GM23338 (cell line): ENCODE measurements around the gene CDC42BPG.

ENCODE experiments used
- CREB1 ChIP-seq: fragments of 250-450 bp; sonication (Bioruptor Pico); IDR thresholded peaks from 2 replicates; pipeline ENCODE4 v1.5.0; 2020; ENCODE audit warnings: low read depth, mild to moderate bottlenecking, moderate library complexity
- EZH2 ChIP-seq: fragments of 200-600 bp; sonication (generic); IDR thresholded peaks from one replicate; pipeline ENCODE4 v1.8.0; 2017; ENCODE audit warnings: antibody characterized with exemption, mild to moderate bottlenecking, low read depth; ENCODE audit not compliant: unreplicated experiment
- EZH2phosphoT487 ChIP-seq: fragments of 200-600 bp; sonication (generic); IDR thresholded peaks from one replicate; pipeline ENCODE4 v1.8.1; 2018; ENCODE audit warnings: antibody characterized with exemption; ENCODE audit not compliant: unreplicated experiment
- JUNB ChIP-seq: IDR thresholded peaks from one replicate; pipeline ENCODE4 v1.6.1; 2016; ENCODE audit warnings: antibody characterized with exemption; ENCODE audit not compliant: unreplicated experiment
- NANOG ChIP-seq: IDR thresholded peaks from 2 replicates; pipeline ENCODE4 v1.6.1; 2016; ENCODE audit warnings: antibody characterized with exemption, borderline replicate concordance
- POLR2AphosphoS5 ChIP-seq: IDR thresholded peaks from 2 replicates; pipeline ENCODE4 v1.6.1; 2016; ENCODE audit warnings: antibody characterized with exemption, low read depth
- ZNF114 ChIP-seq: fragments of 250-450 bp; sonication (Bioruptor Pico); IDR thresholded peaks from 2 replicates; pipeline ENCODE4 v1.5.0; 2020; ENCODE audit warnings: mild to moderate bottlenecking, moderate library complexity
- TF ChIP-seq, protein P1 (sequence below), 2 experiments: fragments of 200-600 bp in 1 of 2; sonication (generic) in 1 of 2; conservative IDR thresholded peaks; 2 replicates each; pipeline versions ENCODE4 v1.5.1 to v1.6.1; 2016 to 2017; ENCODE audit warnings: antibody characterized with exemption in 2 of 2, low read depth in 2 of 2, mild to moderate bottlenecking in 2 of 2, moderate library complexity in 1 of 2
- TF ChIP-seq, protein P2 (sequence below): IDR thresholded peaks from 2 replicates; pipeline ENCODE4 v1.6.1; 2016; ENCODE audit warnings: antibody characterized with exemption
- TF ChIP-seq, protein P3 (sequence below): IDR thresholded peaks from one replicate; pipeline ENCODE4 v1.6.1; 2018; ENCODE audit warnings: antibody characterized with exemption; ENCODE audit not compliant: unreplicated experiment

DNA sequence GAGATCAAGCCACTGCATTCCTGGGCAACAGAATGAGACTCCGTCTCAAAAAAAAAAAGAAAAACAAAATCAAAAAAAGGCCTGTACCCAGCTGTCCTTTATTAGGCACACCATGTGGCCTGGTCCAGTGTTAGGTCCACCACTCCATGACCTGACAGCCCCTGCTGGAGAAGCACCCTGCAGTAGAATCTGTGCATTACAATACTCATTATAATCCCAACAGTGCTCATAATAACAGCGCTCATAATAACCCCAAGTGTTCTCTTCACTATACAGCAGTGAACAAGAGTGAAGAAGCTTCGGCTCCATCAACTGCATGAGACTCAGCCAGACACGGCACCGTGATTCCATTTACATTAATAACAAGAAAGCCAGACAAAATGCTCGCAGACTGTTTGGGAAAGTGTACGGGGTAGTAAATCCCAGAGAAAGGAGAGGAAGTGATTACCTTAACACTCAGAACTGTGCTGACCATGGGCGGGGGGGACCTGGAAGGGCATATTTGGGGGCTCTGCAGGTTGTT is 42.8 kb upstream of the CDC42BPG start:
- TF ChIP-seq, protein P1, sequence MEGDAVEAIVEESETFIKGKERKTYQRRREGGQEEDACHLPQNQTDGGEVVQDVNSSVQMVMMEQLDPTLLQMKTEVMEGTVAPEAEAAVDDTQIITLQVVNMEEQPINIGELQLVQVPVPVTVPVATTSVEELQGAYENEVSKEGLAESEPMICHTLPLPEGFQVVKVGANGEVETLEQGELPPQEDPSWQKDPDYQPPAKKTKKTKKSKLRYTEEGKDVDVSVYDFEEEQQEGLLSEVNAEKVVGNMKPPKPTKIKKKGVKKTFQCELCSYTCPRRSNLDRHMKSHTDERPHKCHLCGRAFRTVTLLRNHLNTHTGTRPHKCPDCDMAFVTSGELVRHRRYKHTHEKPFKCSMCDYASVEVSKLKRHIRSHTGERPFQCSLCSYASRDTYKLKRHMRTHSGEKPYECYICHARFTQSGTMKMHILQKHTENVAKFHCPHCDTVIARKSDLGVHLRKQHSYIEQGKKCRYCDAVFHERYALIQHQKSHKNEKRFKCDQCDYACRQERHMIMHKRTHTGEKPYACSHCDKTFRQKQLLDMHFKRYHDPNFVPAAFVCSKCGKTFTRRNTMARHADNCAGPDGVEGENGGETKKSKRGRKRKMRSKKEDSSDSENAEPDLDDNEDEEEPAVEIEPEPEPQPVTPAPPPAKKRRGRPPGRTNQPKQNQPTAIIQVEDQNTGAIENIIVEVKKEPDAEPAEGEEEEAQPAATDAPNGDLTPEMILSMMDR (conservative IDR thresholded peaks at IDR 0.05; ENCODE audit: low read depth in 2 of 2) = no peak
- TF ChIP-seq POLR2AphosphoS5 (no peak), EZH2 (no peak), EZH2phosphoT487 (no peak), NANOG (no peak), CREB1 (CRISPR knock-in tag) (no peak), JUNB (no peak), ZNF114 (CRISPR knock-in tag) (no peak)
- TF ChIP-seq, protein P2, sequence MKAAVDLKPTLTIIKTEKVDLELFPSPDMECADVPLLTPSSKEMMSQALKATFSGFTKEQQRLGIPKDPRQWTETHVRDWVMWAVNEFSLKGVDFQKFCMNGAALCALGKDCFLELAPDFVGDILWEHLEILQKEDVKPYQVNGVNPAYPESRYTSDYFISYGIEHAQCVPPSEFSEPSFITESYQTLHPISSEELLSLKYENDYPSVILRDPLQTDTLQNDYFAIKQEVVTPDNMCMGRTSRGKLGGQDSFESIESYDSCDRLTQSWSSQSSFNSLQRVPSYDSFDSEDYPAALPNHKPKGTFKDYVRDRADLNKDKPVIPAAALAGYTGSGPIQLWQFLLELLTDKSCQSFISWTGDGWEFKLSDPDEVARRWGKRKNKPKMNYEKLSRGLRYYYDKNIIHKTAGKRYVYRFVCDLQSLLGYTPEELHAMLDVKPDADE = no peak
- TF ChIP-seq, protein P3, sequence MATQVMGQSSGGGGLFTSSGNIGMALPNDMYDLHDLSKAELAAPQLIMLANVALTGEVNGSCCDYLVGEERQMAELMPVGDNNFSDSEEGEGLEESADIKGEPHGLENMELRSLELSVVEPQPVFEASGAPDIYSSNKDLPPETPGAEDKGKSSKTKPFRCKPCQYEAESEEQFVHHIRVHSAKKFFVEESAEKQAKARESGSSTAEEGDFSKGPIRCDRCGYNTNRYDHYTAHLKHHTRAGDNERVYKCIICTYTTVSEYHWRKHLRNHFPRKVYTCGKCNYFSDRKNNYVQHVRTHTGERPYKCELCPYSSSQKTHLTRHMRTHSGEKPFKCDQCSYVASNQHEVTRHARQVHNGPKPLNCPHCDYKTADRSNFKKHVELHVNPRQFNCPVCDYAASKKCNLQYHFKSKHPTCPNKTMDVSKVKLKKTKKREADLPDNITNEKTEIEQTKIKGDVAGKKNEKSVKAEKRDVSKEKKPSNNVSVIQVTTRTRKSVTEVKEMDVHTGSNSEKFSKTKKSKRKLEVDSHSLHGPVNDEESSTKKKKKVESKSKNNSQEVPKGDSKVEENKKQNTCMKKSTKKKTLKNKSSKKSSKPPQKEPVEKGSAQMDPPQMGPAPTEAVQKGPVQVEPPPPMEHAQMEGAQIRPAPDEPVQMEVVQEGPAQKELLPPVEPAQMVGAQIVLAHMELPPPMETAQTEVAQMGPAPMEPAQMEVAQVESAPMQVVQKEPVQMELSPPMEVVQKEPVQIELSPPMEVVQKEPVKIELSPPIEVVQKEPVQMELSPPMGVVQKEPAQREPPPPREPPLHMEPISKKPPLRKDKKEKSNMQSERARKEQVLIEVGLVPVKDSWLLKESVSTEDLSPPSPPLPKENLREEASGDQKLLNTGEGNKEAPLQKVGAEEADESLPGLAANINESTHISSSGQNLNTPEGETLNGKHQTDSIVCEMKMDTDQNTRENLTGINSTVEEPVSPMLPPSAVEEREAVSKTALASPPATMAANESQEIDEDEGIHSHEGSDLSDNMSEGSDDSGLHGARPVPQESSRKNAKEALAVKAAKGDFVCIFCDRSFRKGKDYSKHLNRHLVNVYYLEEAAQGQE = no peak
